Stomach (tissue), 9 donors: ENCODE results near the gene GPR153. TPM values are rescaled to one million over a fixed set of nuclear protein-coding genes. Genes with fewer than 3 reads are reported as not detected.

Source experiments
- DNase-seq, 2 donors: peaks; one replicate each; pipeline versions ENCODE4 v3.0.0 to v3.0.0-alpha.2; 2013 to 2019
- H3K27ac ChIP-seq, 5 donors: fragments of 200-600 bp in 4 of 5; sonication (generic) in 4 of 5; one replicate each; pipeline ENCODE4 v1.5.1; 2013 to 2019; ENCODE audit warnings: mild to moderate bottlenecking in 1 of 5, moderate library complexity in 1 of 5
- H3K27me3 ChIP-seq, 3 donors: fragments of 200-600 bp; sonication (generic); one replicate each; pipeline ENCODE4 v1.5.1; 2017 to 2019; ENCODE audit warnings: mixed run types in 1 of 3
- H3K36me3 ChIP-seq, 4 donors: fragments of 200-600 bp; sonication (generic); 1 replicate in 3 of 4; 2 replicates in 1 of 4; pipeline ENCODE4 v1.5.1; 2016 to 2019
- H3K4me1 ChIP-seq, 4 donors: fragments of 200-600 bp; sonication (generic); one replicate each; pipeline ENCODE4 v1.5.1; 2016 to 2019
- H3K4me3 ChIP-seq, 4 donors: fragments of 200-600 bp; sonication (generic) in 3 of 4; one replicate each; pipeline ENCODE4 v1.5.1; 2016 to 2019; ENCODE audit warnings: mild to moderate bottlenecking in 1 of 4
- H3K9me3 ChIP-seq, 4 donors: fragments of 200-600 bp; sonication (generic); one replicate each; pipeline ENCODE4 v1.5.1; 2016 to 2019
- CTCF ChIP-seq, 7 experiments: fragments of 450-650 bp in 4 of 7; fragments of 200-600 bp in 3 of 7; sonication (generic) in 3 of 7; IDR thresholded peaks; one replicate each; pipeline ENCODE4 v1.5.1; 2016 to 2019; ENCODE audit warnings: antibody characterized with exemption in 7 of 7, control low read depth in 2 of 7, mild to moderate bottlenecking in 1 of 7
- EP300 ChIP-seq: sonication (generic); formaldehyde crosslinking; IDR thresholded peaks from one replicate; pipeline ENCODE4 v1.6.1; 2017; ENCODE audit warnings: antibody characterized with exemption
- POLR2A ChIP-seq, 4 donors: fragments of 450-650 bp; IDR thresholded peaks; one replicate each; pipeline ENCODE4 v1.6.1; 2016; ENCODE audit warnings: antibody characterized with exemption in 4 of 4, control low read depth in 2 of 4, mild to moderate bottlenecking in 1 of 4, moderate library complexity in 1 of 4
- POLR2AphosphoS5 ChIP-seq, 3 donors: sonication (generic); formaldehyde crosslinking; IDR thresholded peaks; one replicate each; pipeline ENCODE4 v1.6.1; 2016; ENCODE audit warnings: antibody characterized with exemption in 3 of 3
- WGBS, 5 donors: extraction: QIAGEN DNeasy Blood & Tissue Kit in 3 of 5; methylation state at CpG; one replicate each; pipeline versions ENCODE4 v1.1.5 to v1.1.7; 2013 to 2018; 5-methylcytosine and 5-hydroxymethylcytosine counted together
- intact Hi-C: fragments of 100-400 bp; cut with DNase I; formaldehyde crosslinking; loops from one replicate; pipeline ENCODE4 v1.15.1; 2023; ENCODE audit warnings: low total_unique reads
- polyA plus RNA-seq, 3 donors: library from polyadenylated mRNA; stranded (reverse); fragments of 200-250 nt; gene quantifications; one replicate each; pipeline ENCODE4 v1.2.3, GENCODE V29; 2013
- total RNA-seq, 5 donors: library from RNA; depleted of rRNA; stranded (reverse); fragments of >200 nt; gene quantifications; one replicate each; pipeline versions ENCODE4 v1.1.0 to v1.2.3, GENCODE V29; 2014 to 2016
- donor health status: healthy with polysubstance abuse.
- donor health status: Bipolar disorder and iron deficiency.
- donor health status: healthy.

GPR153 gene
- total and polyA plus RNA-seq, 8 donors = 1.8 to 63.1 (median 2.8) TPM

GRCh38 chr1:6287029-6287428 lies 26.1 kb upstream of the GPR153 start:
- Histone ChIP-seq H3K4me3 (no peak overlapping the region), H3K27me3 (no peaks in the 10 kb centered on the region), H3K36me3 (peaks cover 0 to 4% (median 0%) of the 10 kb centered on the region in 4 donors), H3K4me1 (peaks cover 0 to 21% (median 12%) of the 10 kb centered on the region in 4 donors), H3K9me3 (no peaks in the 10 kb centered on the region), H3K27ac (peak overlapping the region in 1 of 5 donors; percentile 53)
- WGBS, 5 donors = 74 to 86% (median 84%) methylated on average over 10 to 13 of the region's 13 CpGs
- DNase-seq = no peak
- TF ChIP-seq CTCF (IDR thresholded peaks at IDR 0.05) = no peak
- TF ChIP-seq POLR2AphosphoS5 (IDR thresholded peaks at IDR 0.05) = no peak
- TF ChIP-seq EP300 = no peak
- no peak for TF ChIP-seq POLR2A (IDR thresholded peaks at IDR 0.05)
- intact Hi-C loops = no loop called here

- TF ChIP-seq EP300 = no peak
- TF ChIP-seq POLR2AphosphoS5 (IDR thresholded peaks at IDR 0.05) = no peak
- no peak for TF ChIP-seq CTCF (IDR thresholded peaks at IDR 0.05)
- TF ChIP-seq POLR2A (IDR thresholded peaks at IDR 0.05) = no peak
- Histone ChIP-seq H3K4me3 (no peak overlapping the region), H3K27ac (no peak overlapping the region), H3K4me1 (peaks cover 0 to 21% (median 12%) of the 10 kb centered on the region in 4 donors), H3K27me3 (no peaks in the 10 kb centered on the region), H3K36me3 (no peaks in the 10 kb centered on the region), H3K9me3 (no peaks in the 10 kb centered on the region)
- DNase-seq = no peak
- 95 to 98% (median 96%) methylated on average over 8 of the region's 8 CpGs for WGBS, 5 donors
- intact Hi-C loops = no loop called here
These were observed 25.4 kb upstream of the GPR153 start for GRCh38 chr1:6286266-6286665.

- DNase-seq = no peak
- H3K27ac ChIP-seq = no peak overlapping the region
- peaks cover 0 to 7% (median 0%) of the 10 kb centered on the region in 4 donors for H3K36me3 ChIP-seq
- H3K27me3 ChIP-seq = no peaks in the 10 kb centered on the region
- WGBS, 5 donors = 92 to 96% (median 95%) methylated on average over 5 to 11 of the region's 11 CpGs
- peaks cover 0 to 21% (median 12%) of the 10 kb centered on the region in 4 donors for H3K4me1 ChIP-seq
- H3K9me3 ChIP-seq = no peaks in the 10 kb centered on the region
- intact Hi-C loops = no loop called here
- no peak overlapping the region for H3K4me3 ChIP-seq
- TF ChIP-seq EP300 (no peak), POLR2A (IDR thresholded peaks at IDR 0.05) (no peak), CTCF (IDR thresholded peaks at IDR 0.05) (no peak), POLR2AphosphoS5 (IDR thresholded peaks at IDR 0.05) (no peak)
These were observed 24.4 kb upstream of the GPR153 start for GRCh38 chr1:6285336-6285735.

- H3K36me3 ChIP-seq = peaks cover 0 to 8% (median 0%) of the 10 kb centered on the region in 4 donors
- no peak overlapping the region for H3K27ac ChIP-seq
- no peaks in the 10 kb centered on the region for H3K9me3 ChIP-seq
- intact Hi-C loops = no loop called here
- no peak overlapping the region for H3K4me3 ChIP-seq
- peaks cover 0 to 10% (median 4%) of the 10 kb centered on the region in 4 donors for H3K4me1 ChIP-seq
- TF ChIP-seq POLR2A (IDR thresholded peaks at IDR 0.05) = no peak
- no peak for TF ChIP-seq CTCF (IDR thresholded peaks at IDR 0.05)
- no peaks in the 10 kb centered on the region for H3K27me3 ChIP-seq
- WGBS, 5 donors = 93 to 97% (median 97%) methylated on average over 17 of the region's 17 CpGs
- no peak for DNase-seq
These were observed 21.8 kb upstream of the GPR153 start for GRCh38 chr1:6282577-6283270.
